PC-9 (cell line): ENCODE measurements around the gene HOXA2. TPM values are rescaled to one million over a fixed set of nuclear protein-coding genes. Genes with fewer than 3 reads are reported as not detected.

ENCODE experiments used
- BruUV-seq: library from RNA; stranded (reverse); fragments of 400-500 nt; replicated peaks from 2 replicates; lab custom pipeline; 2021; lab: Mats Ljungman, UMichigan
- CTCF ChIA-PET: fragments of 300-600 bp; sonication (Branson Sonifier 250); formaldehyde crosslinking; loops from one replicate; lab custom pipeline; 2022; ENCODE audit warnings: antibody characterized with exemption; lab: Charles Lee
- POLR2A ChIA-PET: fragments of 300-600 bp; sonication (Branson Sonifier 250); formaldehyde crosslinking; loops from one replicate; lab custom pipeline; 2022; ENCODE audit warnings: antibody characterized with exemption; ENCODE audit not compliant: unreplicated experiment; lab: Charles Lee
- DNase-seq, 2 experiments: peaks; one replicate each; pipeline versions ENCODE4 v3.0.0 to v3.0.0-alpha.2; 2015 to 2022; ENCODE audit warnings: mixed read lengths in 1 of 2
- H2AFZ ChIP-seq: fragments of 200-600 bp; sonication (generic); 2 replicates; pipeline ENCODE4 v1.8.1; 2017; ENCODE audit warnings: antibody characterized with exemption
- H3F3A ChIP-seq: fragments of 200-600 bp; sonication (generic); 2 replicates; pipeline ENCODE4 v1.8.1; 2017; ENCODE audit warnings: antibody characterized with exemption, mild to moderate bottlenecking, low read depth; ENCODE audit not compliant: insufficient read depth
- H3K27ac ChIP-seq: fragments of 200-600 bp; sonication (generic); 2 replicates; pipeline ENCODE4 v1.6.1; 2016; ENCODE audit warnings: mixed run types
- H3K27me3 ChIP-seq: fragments of 200-600 bp; sonication (generic); 2 replicates; pipeline ENCODE4 v1.6.1; 2016; ENCODE audit warnings: low read depth, mixed run types; ENCODE audit not compliant: insufficient read depth
- H3K36me3 ChIP-seq: fragments of 200-600 bp; sonication (generic); 2 replicates; pipeline ENCODE4 v1.6.1; 2016; ENCODE audit warnings: low read depth, mixed run types
- H3K4me1 ChIP-seq: fragments of 200-600 bp; sonication (generic); replicated peaks from 2 replicates; pipeline ENCODE4 v1.6.1; 2016; ENCODE audit warnings: mixed run types; ENCODE audit not compliant: insufficient read depth
- H3K4me2 ChIP-seq: fragments of 200-600 bp; sonication (generic); 2 replicates; pipeline ENCODE4 v1.6.1; 2017; ENCODE audit warnings: mixed run types
- H3K4me3 ChIP-seq: fragments of 200-600 bp; sonication (generic); 2 replicates; pipeline ENCODE4 v1.6.1; 2016; ENCODE audit warnings: mixed run types
- H3K79me2 ChIP-seq: fragments of 200-600 bp; sonication (generic); 2 replicates; pipeline ENCODE4 v1.6.1; 2017; ENCODE audit warnings: low read depth, mixed run types
- H3K9me2 ChIP-seq: fragments of 200-600 bp; sonication (generic); 2 replicates; pipeline ENCODE4 v1.8.1; 2017; ENCODE audit warnings: mild to moderate bottlenecking; ENCODE audit not compliant: insufficient read depth
- H3K9me3 ChIP-seq: fragments of 200-600 bp; sonication (generic); 2 replicates; pipeline ENCODE4 v1.8.1; 2016; ENCODE audit warnings: low read depth; ENCODE audit not compliant: insufficient read depth
- H4K20me1 ChIP-seq: fragments of 200-600 bp; sonication (generic); 2 replicates; pipeline ENCODE4 v1.8.1; 2017; ENCODE audit not compliant: insufficient read depth
- EZH2 ChIP-seq: fragments of 200-600 bp; sonication (generic); IDR thresholded peaks from 2 replicates; pipeline ENCODE4 v1.8.0; 2017; ENCODE audit warnings: antibody characterized with exemption, low read depth
- intact Hi-C: fragments of 100-400 bp; cut with micrococcal nuclease; formaldehyde crosslinking; loops from one replicate; pipeline ENCODE4 v1.10.0; 2022; ENCODE audit not compliant: unreplicated experiment
- total RNA-seq: library from RNA; stranded (reverse); gene quantifications from 2 replicates; pipeline ENCODE4 v1.2.3, GENCODE V29; 2021
- TF ChIP-seq, protein P1 (sequence below): fragments of 200-600 bp; sonication (generic); conservative IDR thresholded peaks from 2 replicates; pipeline ENCODE4 v1.6.1; 2017; ENCODE audit warnings: mixed run types, antibody characterized with exemption, mild to moderate bottlenecking, moderate library complexity

The HOXA2 gene
- total RNA-seq, 1 experiment from 2014 or later = 6.1 TPM

- 0 out of 2 replicates have a peak, but pooled peaks cover 5% of the 10 kb centered on the region for H3K79me2 ChIP-seq
- H3K9me3 ChIP-seq = no peaks in the 10 kb centered on the region
- peaks cover 34% of the 10 kb centered on the region for H3F3A ChIP-seq
- intact Hi-C loops = no loop called here
- BruUV-seq = no TSS peak
- no peak overlapping the region for H3K4me2 ChIP-seq
- no peak overlapping the region for H3K4me3 ChIP-seq
- H3K36me3 ChIP-seq = peaks cover 6% of the 10 kb centered on the region; the same call in 1 of the 2 replicates
- no peak for DNase-seq
- no peaks in the 10 kb centered on the region for H3K9me2 ChIP-seq
- no peak overlapping the region for H2AFZ ChIP-seq
- TF ChIP-seq, protein P1, sequence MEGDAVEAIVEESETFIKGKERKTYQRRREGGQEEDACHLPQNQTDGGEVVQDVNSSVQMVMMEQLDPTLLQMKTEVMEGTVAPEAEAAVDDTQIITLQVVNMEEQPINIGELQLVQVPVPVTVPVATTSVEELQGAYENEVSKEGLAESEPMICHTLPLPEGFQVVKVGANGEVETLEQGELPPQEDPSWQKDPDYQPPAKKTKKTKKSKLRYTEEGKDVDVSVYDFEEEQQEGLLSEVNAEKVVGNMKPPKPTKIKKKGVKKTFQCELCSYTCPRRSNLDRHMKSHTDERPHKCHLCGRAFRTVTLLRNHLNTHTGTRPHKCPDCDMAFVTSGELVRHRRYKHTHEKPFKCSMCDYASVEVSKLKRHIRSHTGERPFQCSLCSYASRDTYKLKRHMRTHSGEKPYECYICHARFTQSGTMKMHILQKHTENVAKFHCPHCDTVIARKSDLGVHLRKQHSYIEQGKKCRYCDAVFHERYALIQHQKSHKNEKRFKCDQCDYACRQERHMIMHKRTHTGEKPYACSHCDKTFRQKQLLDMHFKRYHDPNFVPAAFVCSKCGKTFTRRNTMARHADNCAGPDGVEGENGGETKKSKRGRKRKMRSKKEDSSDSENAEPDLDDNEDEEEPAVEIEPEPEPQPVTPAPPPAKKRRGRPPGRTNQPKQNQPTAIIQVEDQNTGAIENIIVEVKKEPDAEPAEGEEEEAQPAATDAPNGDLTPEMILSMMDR = no peak
- TF ChIP-seq EZH2 = no peak
- CTCF ChIA-PET = no interaction called here
- no peaks in the 10 kb centered on the region for H4K20me1 ChIP-seq
- POLR2A ChIA-PET = interaction anchor here (0.6 kb wide), 1 partner anchor 30 kb away, joined by 5 read pairs; no protein-coding TSS in a partner anchor
- no peaks in the 10 kb centered on the region for H3K27me3 ChIP-seq
- peaks cover 17% of the 10 kb centered on the region for H3K4me1 ChIP-seq
- no peak overlapping the region for H3K27ac ChIP-seq
Measured at GRCh38 chr7:27101171-27101956, 1.1 kb downstream of the HOXA2 start.

DNA sequence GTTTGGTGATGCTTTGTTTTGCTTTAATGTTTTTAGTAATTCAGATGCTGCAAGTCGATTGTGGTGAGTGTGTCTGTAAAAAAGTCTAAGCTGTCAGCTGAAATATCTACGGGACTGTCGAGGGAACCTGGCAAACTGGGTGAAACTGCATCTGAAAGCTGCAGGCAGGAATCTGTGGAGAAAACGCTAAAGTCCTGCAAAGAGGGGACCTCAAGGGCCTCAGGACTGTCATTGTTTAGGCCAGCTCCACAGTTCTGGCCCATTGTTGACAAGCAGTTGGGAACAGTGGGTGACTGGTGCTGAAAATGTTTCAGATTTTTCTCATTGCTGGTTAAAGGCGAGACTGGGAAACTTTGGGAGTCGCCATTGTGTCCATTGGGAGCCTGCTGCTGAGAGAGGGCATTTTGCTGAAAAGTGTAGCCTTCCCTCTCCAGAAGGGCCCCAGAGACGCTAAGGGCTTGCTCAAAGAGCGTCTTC, 1.8 kb downstream of the HOXA2 start:
- Histone ChIP-seq H3K27ac (0 out of 2 replicates have a peak overlapping the region, but pooled peaks have one; percentile 6), H2AFZ (no peak overlapping the region), H3K79me2 (0 out of 2 replicates have a peak, but pooled peaks cover 1% of the 10 kb centered on the region), H3K4me2 (no peak overlapping the region), H4K20me1 (no peaks in the 10 kb centered on the region), H3K4me1 (peaks cover 17% of the 10 kb centered on the region), H3K4me3 (no peak overlapping the region), H3K36me3 (peaks cover 6% of the 10 kb centered on the region; the same call in 1 of the 2 replicates), H3F3A (peaks cover 28% of the 10 kb centered on the region), H3K9me2 (no peaks in the 10 kb centered on the region), H3K9me3 (no peaks in the 10 kb centered on the region), H3K27me3 (no peaks in the 10 kb centered on the region)
- ChIA-PET POLR2A (interaction anchor here (0.6 kb wide), 1 partner anchor 29 kb away, joined by 5 read pairs; no protein-coding TSS in a partner anchor), CTCF (no interaction called here)
- BruUV-seq = no TSS peak
- DNase-seq = no peak
- intact Hi-C loops = no loop called here
- TF ChIP-seq, protein P1 = no peak
- TF ChIP-seq EZH2 = no peak

- peaks cover 17% of the 10 kb centered on the region for H3K4me1 ChIP-seq
- H3K4me3 ChIP-seq = no peak overlapping the region
- intact Hi-C loops = no loop called here
- TF ChIP-seq EZH2 = no peak
- TF ChIP-seq, protein P1 = no peak
- H2AFZ ChIP-seq = no peak overlapping the region
- H3K9me3 ChIP-seq = no peaks in the 10 kb centered on the region
- CTCF ChIA-PET = no interaction called here
- BruUV-seq = no TSS peak
- H3F3A ChIP-seq = peaks cover 23% of the 10 kb centered on the region
- H3K9me2 ChIP-seq = no peaks in the 10 kb centered on the region
- peaks cover 6% of the 10 kb centered on the region; the same call in 1 of the 2 replicates for H3K36me3 ChIP-seq
- no peak for DNase-seq
- H3K27ac ChIP-seq = no peak overlapping the region
- POLR2A ChIA-PET = no interaction called here
- H3K27me3 ChIP-seq = no peaks in the 10 kb centered on the region
- H3K4me2 ChIP-seq = no peak overlapping the region
- H3K79me2 ChIP-seq = no peaks in the 10 kb centered on the region
- no peaks in the 10 kb centered on the region for H4K20me1 ChIP-seq
Measured at GRCh38 chr7:27099453-27100370, 2.8 kb downstream of the HOXA2 start.
